T-cell (primary cell): ENCODE results near the gene KICS2. TPM values are rescaled to one million over a fixed set of nuclear protein-coding genes. Genes with fewer than 3 reads are reported as not detected.

ENCODE experiments used
- ATAC-seq, 4 experiments: fragments of 200-7000 bp in 3 of 4; fragments of 150-1000 bp in 1 of 4; cut with Tn5 transposase; replicated peaks in 1 of 4; 1 replicate in 3 of 4; 2 replicates in 1 of 4; pipeline ENCODE4 v1.10.0; 2021; ENCODE audit warnings: moderate library complexity in 3 of 4, mild to moderate bottlenecking in 2 of 4, moderate number of reproducible peaks in 1 of 4
- CTCF ChIA-PET, 2 donors: fragments of 300-600 bp; sonication (Branson Sonifier 250); formaldehyde crosslinking; loops; one replicate each; lab custom pipeline; 2022; ENCODE audit warnings: antibody characterized with exemption in 2 of 2; lab: Charles Lee
- POLR2A ChIA-PET, 2 donors: fragments of 300-600 bp; sonication (Branson Sonifier 250); formaldehyde crosslinking; loops; one replicate each; lab custom pipeline; 2022; ENCODE audit warnings: antibody characterized with exemption in 2 of 2; lab: Charles Lee
- DNase-seq, 35 experiments: peaks; one replicate each; pipeline versions ENCODE4 v3.0.0 to v3.0.0-alpha.2; 2013 to 2023
- H3K27ac ChIP-seq: one replicate; pipeline ENCODE4 v1.5.1; 2013; ENCODE audit warnings: low read length
- H3K27me3 ChIP-seq, 2 experiments: replicated peaks in 1 of 2; 1 replicate in 1 of 2; 2 replicates in 1 of 2; pipeline versions ENCODE4 v1.6.1 to v1.7.0; 2013; ENCODE audit warnings: low read length in 1 of 2, mixed read lengths in 1 of 2; ENCODE audit not compliant: control insufficient read depth in 2 of 2, insufficient read depth in 2 of 2; ENCODE audit errors: extremely low read depth in 1 of 2
- H3K36me3 ChIP-seq, 2 donors: 1 replicate in 1 of 2; 2 replicates in 1 of 2; pipeline versions ENCODE4 v1.6.1 to v1.7.0; 2013; ENCODE audit warnings: low read length in 1 of 2; ENCODE audit not compliant: control insufficient read depth in 2 of 2, insufficient read depth in 1 of 2; ENCODE audit errors: extremely low read depth in 1 of 2
- H3K4me1 ChIP-seq, 2 experiments: 1 replicate in 1 of 2; 2 replicates in 1 of 2; pipeline versions ENCODE4 v1.6.1 to v1.7.0; 2013; ENCODE audit warnings: low read length in 2 of 2, mixed read lengths in 1 of 2; ENCODE audit not compliant: insufficient read depth in 2 of 2, control insufficient read depth in 1 of 2; ENCODE audit errors: extremely low read depth in 1 of 2
- H3K4me3 ChIP-seq, 2 donors: 1 replicate in 1 of 2; 2 replicates in 1 of 2; pipeline versions ENCODE4 v1.5.1 to v1.7.0; 2013; ENCODE audit warnings: mild to moderate bottlenecking in 2 of 2, low read length in 1 of 2, moderate library complexity in 1 of 2; ENCODE audit not compliant: control insufficient read depth in 1 of 2; ENCODE audit errors: extremely low read depth in 1 of 2
- H3K9me3 ChIP-seq: 2 replicates; pipeline ENCODE4 v1.7.0; 2013
- H3K27ac Mint-ChIP-seq, 2 donors: one replicate each; pipeline ENCODE4 v1.8.0; 2020 to 2021; ENCODE audit warnings: mild to moderate bottlenecking in 2 of 2, mixed read lengths in 2 of 2
- H3K27me3 Mint-ChIP-seq, 2 donors: one replicate each; pipeline ENCODE4 v1.8.0; 2021 to 2022; ENCODE audit warnings: mixed read lengths in 2 of 2
- H3K36me3 Mint-ChIP-seq: one replicate; pipeline ENCODE4 v1.8.0; 2021; ENCODE audit warnings: mixed read lengths
- H3K4me1 Mint-ChIP-seq, 3 donors: one replicate each; pipeline ENCODE4 v1.8.0; 2020 to 2022; ENCODE audit warnings: mixed read lengths in 3 of 3, mild to moderate bottlenecking in 1 of 3
- H3K4me3 Mint-ChIP-seq, 3 donors: one replicate each; pipeline ENCODE4 v1.8.0; 2020 to 2022; ENCODE audit warnings: mild to moderate bottlenecking in 3 of 3, mixed read lengths in 3 of 3, moderate library complexity in 3 of 3
- H3K9me3 Mint-ChIP-seq, 3 donors: one replicate each; pipeline ENCODE4 v1.8.0; 2020 to 2022; ENCODE audit warnings: mixed read lengths in 3 of 3
- WGBS: methylation state at CpG from one replicate; pipeline ENCODE4 v1.1.5; 2013; ENCODE audit warnings: missing lambda C conversion rate; ENCODE audit not compliant: insufficient coverage; 5-methylcytosine and 5-hydroxymethylcytosine counted together
- total RNA-seq, 35 experiments: library from RNA in 6 of 35; stranded (reverse) in 6 of 35; fragments of 120-200 nt in 1 of 35; gene quantifications; one replicate each; pipeline versions ENCODE4 v1.2.1 to v1.2.4 and lab custom pipeline; 2013 to 2026

The KICS2 gene
- total RNA-seq, 5 donors from 2014 or later (not counting 1 experiment from before 2014, with no cell fraction given) = 18.8 to 24.6 (median 20.0) TPM

- no peak overlapping the region for H3K27ac Mint-ChIP-seq
- no peaks in the 10 kb centered on the region for H3K4me1 Mint-ChIP-seq
- no peaks in the 10 kb centered on the region for H3K4me1 ChIP-seq
- H3K9me3 ChIP-seq = no peaks in the 10 kb centered on the region
- ATAC-seq (no peak), DNase-seq (no peak)
- H3K36me3 Mint-ChIP-seq = peaks cover 10% of the 10 kb centered on the region
- H3K27ac ChIP-seq = no peak overlapping the region
- H3K27me3 ChIP-seq = no peaks in the 10 kb centered on the region
- H3K4me3 Mint-ChIP-seq = no peak overlapping the region
- no CpG with 5 or more reads among the region's 1 CpG for WGBS
- ChIA-PET CTCF (no interaction called here), POLR2A (no interaction called here)
- no peaks in the 10 kb centered on the region for H3K36me3 ChIP-seq
- H3K27me3 Mint-ChIP-seq = no peaks in the 10 kb centered on the region
- H3K4me3 ChIP-seq = no peak overlapping the region
- no peaks in the 10 kb centered on the region for H3K9me3 Mint-ChIP-seq
Observed at GRCh38 chr12:64178122-64178521, 44.0 kb downstream of the KICS2 start.

- H3K27me3 Mint-ChIP-seq = no peaks in the 10 kb centered on the region
- peaks cover 5% of the 10 kb centered on the region for H3K36me3 Mint-ChIP-seq
- H3K4me3 Mint-ChIP-seq = no peak overlapping the region
- Histone ChIP-seq H3K27me3 (no peaks in the 10 kb centered on the region), H3K36me3 (no peaks in the 10 kb centered on the region), H3K27ac (no peak overlapping the region), H3K4me1 (no peaks in the 10 kb centered on the region), H3K9me3 (no peaks in the 10 kb centered on the region), H3K4me3 (no peak overlapping the region)
- no peak overlapping the region for H3K27ac Mint-ChIP-seq
- CTCF ChIA-PET = no interaction called here
- no peak for ATAC-seq
- H3K4me1 Mint-ChIP-seq = no peaks in the 10 kb centered on the region
- 87% methylated on average over 6 of the region's 7 CpGs for WGBS
- no peak for DNase-seq
- H3K9me3 Mint-ChIP-seq = no peaks in the 10 kb centered on the region
- POLR2A ChIA-PET = no interaction called here
Observed at GRCh38 chr12:64177001-64177400, 45.1 kb downstream of the KICS2 start.

- no peak overlapping the region for H3K4me3 ChIP-seq
- ATAC-seq = no peak
- POLR2A ChIA-PET = no interaction called here
- H3K4me1 ChIP-seq = no peaks in the 10 kb centered on the region
- no peaks in the 10 kb centered on the region for H3K36me3 ChIP-seq
- no peaks in the 10 kb centered on the region for H3K27me3 ChIP-seq
- H3K27ac Mint-ChIP-seq = no peak overlapping the region
- H3K9me3 ChIP-seq = no peaks in the 10 kb centered on the region
- H3K27me3 Mint-ChIP-seq = no peaks in the 10 kb centered on the region
- no CpG with 5 or more reads among the region's 2 CpGs for WGBS
- no peak overlapping the region for H3K4me3 Mint-ChIP-seq
- H3K27ac ChIP-seq = no peak overlapping the region
- no peaks in the 10 kb centered on the region for H3K4me1 Mint-ChIP-seq
- CTCF ChIA-PET = no interaction called here
- no peaks in the 10 kb centered on the region for H3K9me3 Mint-ChIP-seq
- H3K36me3 Mint-ChIP-seq = peaks cover 5% of the 10 kb centered on the region
- DNase-seq = no peak
Observed at GRCh38 chr12:64175254-64175945, 46.7 kb downstream of the KICS2 start.

- Histone ChIP-seq H3K27me3 (no peaks in the 10 kb centered on the region), H3K27ac (no peak overlapping the region), H3K9me3 (no peaks in the 10 kb centered on the region), H3K4me1 (no peaks in the 10 kb centered on the region), H3K4me3 (no peak overlapping the region), H3K36me3 (no peaks in the 10 kb centered on the region)
- peaks cover 12% of the 10 kb centered on the region for H3K36me3 Mint-ChIP-seq
- POLR2A ChIA-PET = no interaction called here
- ATAC-seq (no peak), DNase-seq (no peak)
- H3K27ac Mint-ChIP-seq = no peak overlapping the region
- no peak overlapping the region for H3K4me3 Mint-ChIP-seq
- 40% methylated on average over 1 of the region's 3 CpGs for WGBS
- no peaks in the 10 kb centered on the region for H3K27me3 Mint-ChIP-seq
- H3K9me3 Mint-ChIP-seq = no peaks in the 10 kb centered on the region
- H3K4me1 Mint-ChIP-seq = no peaks in the 10 kb centered on the region
- CTCF ChIA-PET = no interaction called here
Observed at GRCh38 chr12:64173456-64173855, 48.6 kb downstream of the KICS2 start.

Other genes starting within 250 kb of the KICS2 start
- gene C12orf56, start 168.5 kb upstream of the KICS2 start, total RNA-seq = under 1 TPM in 4 of 5 donors, not detected in 1; 0.07 to 0.33 (median 0.24) TPM
- 10 to 100 TPM; 53.9 to 94.2 (median 81.3) TPM for gene XPOT, start 182.1 kb upstream of the KICS2 start, total RNA-seq
- 10 to 100 TPM in 4 of 5 donors, 1 to 10 TPM in 1; 8.9 to 20.0 (median 13.5) TPM for gene TBK1, start 229.8 kb upstream of the KICS2 start, total RNA-seq